GM23338 (cell line): ENCODE data around the gene FOXQ1.

Experiments used
- CREB1 ChIP-seq: fragments of 250-450 bp; sonication (Bioruptor Pico); IDR thresholded peaks from 2 replicates; pipeline ENCODE4 v1.5.0; 2020; ENCODE audit warnings: low read depth, mild to moderate bottlenecking, moderate library complexity
- CTCF ChIP-seq, 2 experiments: fragments of 200-600 bp in 1 of 2; sonication (generic) in 1 of 2; conservative IDR thresholded peaks; 2 replicates each; pipeline versions ENCODE4 v1.5.1 to v1.6.1; 2016 to 2017; ENCODE audit warnings: antibody characterized with exemption in 2 of 2, low read depth in 2 of 2, mild to moderate bottlenecking in 2 of 2, moderate library complexity in 1 of 2
- ETS1 ChIP-seq: IDR thresholded peaks from 2 replicates; pipeline ENCODE4 v1.6.1; 2016; ENCODE audit warnings: antibody characterized with exemption
- EZH2 ChIP-seq: fragments of 200-600 bp; sonication (generic); IDR thresholded peaks from one replicate; pipeline ENCODE4 v1.8.0; 2017; ENCODE audit warnings: antibody characterized with exemption, mild to moderate bottlenecking, low read depth; ENCODE audit not compliant: unreplicated experiment
- EZH2phosphoT487 ChIP-seq: fragments of 200-600 bp; sonication (generic); IDR thresholded peaks from one replicate; pipeline ENCODE4 v1.8.1; 2018; ENCODE audit warnings: antibody characterized with exemption; ENCODE audit not compliant: unreplicated experiment
- NANOG ChIP-seq: IDR thresholded peaks from 2 replicates; pipeline ENCODE4 v1.6.1; 2016; ENCODE audit warnings: antibody characterized with exemption, borderline replicate concordance
- POLR2AphosphoS5 ChIP-seq: IDR thresholded peaks from 2 replicates; pipeline ENCODE4 v1.6.1; 2016; ENCODE audit warnings: antibody characterized with exemption, low read depth
- REST ChIP-seq: IDR thresholded peaks from one replicate; pipeline ENCODE4 v1.6.1; 2018; ENCODE audit warnings: antibody characterized with exemption; ENCODE audit not compliant: unreplicated experiment
- ZNF114 ChIP-seq: fragments of 250-450 bp; sonication (Bioruptor Pico); IDR thresholded peaks from 2 replicates; pipeline ENCODE4 v1.5.0; 2020; ENCODE audit warnings: mild to moderate bottlenecking, moderate library complexity
- ZNF462 ChIP-seq: fragments of 250-450 bp; sonication (Bioruptor Pico); IDR thresholded peaks from 2 replicates; pipeline ENCODE4 v1.5.0; 2020; ENCODE audit warnings: mild to moderate bottlenecking, moderate library complexity

- no peak for TF ChIP-seq CTCF (conservative IDR thresholded peaks at IDR 0.05; ENCODE audit: low read depth in 2 of 2)
- TF ChIP-seq POLR2AphosphoS5, result no peak
- no peak for TF ChIP-seq REST
- no peak for TF ChIP-seq EZH2
- TF ChIP-seq NANOG, result no peak
- TF ChIP-seq CREB1 (CRISPR knock-in tag), result no peak
- no peak for TF ChIP-seq EZH2phosphoT487
- no peak for TF ChIP-seq ETS1
- no peak for TF ChIP-seq ZNF114 (CRISPR knock-in tag)
- no peak for TF ChIP-seq ZNF462
Measured at GRCh38 chr6:1325461-1326309, 13.8 kb downstream of the FOXQ1 start.
